Mesodermal cell (in vitro differentiated cells): Measurements from ENCODE around the gene FLRT1.

Experiments
- H3K27ac ChIP-seq: 2 replicates; pipeline ENCODE4 v1.7.0; 2013; ENCODE audit warnings: mild to moderate bottlenecking, low read depth, low read length, moderate library complexity; ENCODE audit not compliant: severe bottlenecking
- H3K36me3 ChIP-seq: 2 replicates; pipeline ENCODE4 v1.7.1; 2013; ENCODE audit warnings: mild to moderate bottlenecking, low read length, moderate library complexity; ENCODE audit not compliant: control insufficient read depth, insufficient read depth
- H3K4me1 ChIP-seq: one replicate; pipeline ENCODE4 v1.7.1; 2013; ENCODE audit warnings: mild to moderate bottlenecking, low read length; ENCODE audit not compliant: insufficient read depth, control insufficient read depth, poor library complexity, severe bottlenecking
- H3K4me3 ChIP-seq: 2 replicates; pipeline ENCODE4 v1.7.0; 2013; ENCODE audit warnings: low read length, control low read depth, mild to moderate bottlenecking; ENCODE audit not compliant: insufficient read depth, poor library complexity, severe bottlenecking; ENCODE audit errors: extremely low read depth
- H3K9me3 ChIP-seq: 2 replicates; pipeline ENCODE4 v1.7.1; 2013; ENCODE audit warnings: mild to moderate bottlenecking, low read length, moderate library complexity; ENCODE audit not compliant: control insufficient read depth
- WGBS, 2 experiments: methylation state at CpG; one replicate each; pipeline ENCODE4 v1.1.5; 2013; ENCODE audit warnings: missing lambda C conversion rate in 2 of 2; ENCODE audit not compliant: insufficient coverage in 2 of 2; 5-methylcytosine and 5-hydroxymethylcytosine counted together

Gene FLRT1

DNA sequence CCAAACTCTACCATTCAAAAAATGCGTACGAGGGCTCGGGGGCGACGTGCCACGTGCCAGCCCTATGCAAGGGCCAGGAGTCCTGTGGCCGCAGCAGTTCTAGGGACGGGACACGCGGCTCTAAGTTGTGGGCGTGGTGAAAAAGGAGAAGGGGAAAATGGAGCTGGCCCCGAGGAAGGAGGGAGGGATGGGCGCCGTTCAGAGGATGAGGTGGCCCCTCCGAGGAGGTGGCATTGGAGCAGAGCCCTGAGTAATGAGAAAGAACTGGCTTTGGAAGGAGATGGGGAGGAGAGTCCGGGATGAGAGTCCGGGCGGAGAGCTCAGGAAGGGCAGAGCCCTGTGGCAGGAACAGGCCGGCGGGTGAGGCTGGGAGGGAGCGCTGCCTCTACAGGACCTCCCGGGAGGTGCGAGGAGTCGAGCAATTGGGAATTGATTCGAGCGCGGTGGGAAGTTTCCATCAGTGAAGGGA is 28.5 kb upstream of the FLRT1 start:
- Histone ChIP-seq H3K4me1 (peaks cover 12% of the 10 kb centered on the region), H3K9me3 (peaks cover 12% of the 10 kb centered on the region), H3K36me3 (no peaks in the 10 kb centered on the region), H3K27ac (no peak overlapping the region), H3K4me3 (peak overlapping the region; percentile 19)
- WGBS, 2 experiments: 0 to 2% methylated on average over 12 to 26 of the region's 27 CpGs

DNA sequence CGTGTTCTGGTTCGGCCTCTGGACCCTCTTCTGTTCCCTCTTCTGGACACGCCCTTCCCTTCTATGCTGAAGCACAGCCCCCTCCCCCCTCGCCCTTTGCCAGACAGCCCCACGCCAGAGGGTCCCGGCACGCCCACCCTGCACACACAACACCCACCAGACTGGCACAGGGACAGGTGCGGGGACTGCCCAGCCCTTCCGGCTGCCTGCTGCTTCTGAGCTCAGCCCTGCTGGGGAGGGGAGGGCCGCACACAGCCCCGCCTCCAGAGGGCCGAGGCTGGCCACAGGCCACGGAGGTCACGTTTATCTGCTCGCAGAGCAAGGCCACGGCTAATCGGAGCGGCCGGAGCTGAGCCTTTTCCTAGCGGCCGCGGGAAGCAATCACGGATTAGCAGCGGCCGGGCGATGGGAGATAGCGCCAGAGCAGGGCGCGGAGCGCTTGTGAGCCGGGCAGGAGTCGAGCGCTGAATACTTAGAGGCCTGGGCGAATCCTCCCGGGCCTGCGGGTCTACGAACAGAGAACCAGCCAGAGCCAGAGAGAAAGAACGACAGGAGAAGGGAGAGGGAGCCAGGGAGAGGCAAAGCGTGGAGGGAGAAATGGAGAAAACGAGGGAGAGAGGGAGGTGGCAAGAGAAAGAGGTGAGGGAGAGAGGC is 28.0 kb upstream of the FLRT1 start:
- no peak overlapping the region for H3K27ac ChIP-seq
- peak overlapping the region; percentile 19 for H3K4me3 ChIP-seq
- H3K4me1 ChIP-seq: peaks cover 12% of the 10 kb centered on the region
- H3K36me3 ChIP-seq: no peaks in the 10 kb centered on the region
- peaks cover 12% of the 10 kb centered on the region for H3K9me3 ChIP-seq
- WGBS, 2 experiments: 5 to 8% methylated on average over 34 to 35 of the region's 40 CpGs

DNA sequence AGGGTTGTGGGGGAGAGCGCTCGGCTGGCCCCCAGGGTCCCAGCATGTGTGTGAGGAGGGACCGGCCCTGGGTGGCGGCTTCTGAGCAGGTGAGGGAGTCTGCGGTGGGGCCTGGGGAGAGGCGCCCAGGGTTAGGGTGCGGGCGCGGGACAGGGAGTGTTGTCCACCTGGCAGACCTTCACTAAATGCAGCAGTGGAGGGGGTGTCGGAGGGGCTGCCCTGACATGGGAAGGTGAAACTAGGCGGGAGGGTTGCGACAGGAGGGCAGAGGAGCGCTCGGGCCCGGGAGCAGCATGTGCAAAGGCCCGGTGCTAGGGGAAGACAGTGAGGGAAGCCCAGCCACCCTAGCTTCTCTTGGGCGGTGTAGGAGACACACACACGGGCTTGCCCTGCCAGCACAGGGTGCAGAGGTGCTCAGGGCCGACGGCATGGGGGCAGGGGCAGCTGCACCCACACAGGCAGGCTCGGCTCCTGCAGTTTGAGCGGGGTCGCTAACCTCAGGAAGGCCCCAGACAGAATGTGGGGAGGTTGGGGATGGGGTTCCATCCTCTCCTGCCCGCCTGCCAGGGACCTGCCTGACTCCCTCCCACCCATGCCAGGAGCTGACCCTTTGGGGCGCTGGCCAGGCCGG is 27.3 kb upstream of the FLRT1 start:
- peaks cover 12% of the 10 kb centered on the region for H3K4me1 ChIP-seq
- 87 to 89% methylated on average over 17 to 20 of the region's 26 CpGs for WGBS, 2 experiments

DNA sequence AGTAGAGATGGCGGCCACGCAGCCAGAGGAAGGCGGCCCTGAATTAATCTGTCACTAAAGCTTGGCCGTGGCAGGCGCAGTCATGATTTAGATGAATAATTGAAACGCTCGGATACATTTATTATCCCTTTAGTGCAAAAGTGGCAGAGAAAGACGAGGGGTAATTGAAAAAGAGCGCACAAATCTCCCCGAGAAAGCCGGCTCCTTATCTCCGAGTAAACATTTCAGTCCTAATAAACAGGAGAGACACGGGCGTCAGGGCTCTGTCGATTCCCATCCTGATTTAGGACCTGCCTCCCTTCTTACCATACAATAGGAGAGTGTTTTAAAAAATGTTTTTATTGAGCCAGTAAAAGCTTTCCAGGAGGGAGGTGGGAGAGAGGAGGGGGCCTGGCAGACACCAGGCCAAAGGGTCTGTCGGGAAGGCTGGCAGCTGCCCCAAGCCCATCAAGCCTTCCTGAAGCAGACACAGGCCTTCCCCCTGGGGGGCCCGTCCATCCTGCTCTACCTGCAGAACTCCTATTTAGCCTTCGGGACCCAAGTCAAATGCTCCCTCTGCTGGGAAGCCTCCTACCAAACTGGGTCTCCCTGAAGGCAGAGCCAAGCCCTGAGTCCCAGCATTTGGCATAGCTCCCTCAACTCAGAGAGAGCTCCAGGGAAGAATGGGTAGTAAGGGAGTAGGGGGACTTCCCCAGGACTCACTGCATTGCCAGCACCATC is 26.7 kb upstream of the FLRT1 start:
- Histone ChIP-seq H3K36me3 (no peaks in the 10 kb centered on the region), H3K27ac (no peak overlapping the region), H3K4me1 (peaks cover 12% of the 10 kb centered on the region), H3K4me3 (no peak overlapping the region), H3K9me3 (peaks cover 12% of the 10 kb centered on the region)
- 88 to 91% methylated on average over 14 to 15 of the region's 18 CpGs for WGBS, 2 experiments

More for the DNA sequence above, 27.3 kb upstream of the FLRT1 start:
- H3K36me3 ChIP-seq: no peaks in the 10 kb centered on the region
- peak overlapping the region; percentile 16 for H3K4me3 ChIP-seq
- no peak overlapping the region for H3K27ac ChIP-seq
- peaks cover 12% of the 10 kb centered on the region for H3K9me3 ChIP-seq

DNA sequence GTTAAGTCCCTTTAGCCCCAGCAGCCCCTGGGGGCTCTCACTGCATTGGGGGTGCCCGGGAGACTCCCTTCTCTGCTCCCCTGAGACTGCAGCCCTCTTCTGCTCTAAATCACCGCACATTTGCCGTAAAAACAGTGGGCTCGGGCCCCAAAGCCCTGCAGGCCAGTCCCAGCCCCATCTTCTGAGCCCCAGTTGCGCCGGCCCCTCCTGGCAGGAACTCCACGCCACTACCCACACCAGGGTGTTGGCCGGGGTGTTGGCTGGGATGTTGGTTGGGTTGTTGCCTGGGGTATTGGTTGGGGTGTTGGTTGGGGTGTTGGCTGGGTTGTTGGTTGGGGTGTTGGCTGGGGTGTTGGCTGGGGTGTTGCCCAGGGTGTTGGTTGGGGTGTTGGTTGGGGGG is 26.0 kb upstream of the FLRT1 start:
- Histone ChIP-seq H3K36me3 (no peaks in the 10 kb centered on the region), H3K9me3 (peaks cover 12% of the 10 kb centered on the region), H3K27ac (no peak overlapping the region), H3K4me3 (no peak overlapping the region), H3K4me1 (peaks cover 12% of the 10 kb centered on the region)
- 98% methylated on average over 5 to 7 of the region's 8 CpGs for WGBS, 2 experiments

DNA sequence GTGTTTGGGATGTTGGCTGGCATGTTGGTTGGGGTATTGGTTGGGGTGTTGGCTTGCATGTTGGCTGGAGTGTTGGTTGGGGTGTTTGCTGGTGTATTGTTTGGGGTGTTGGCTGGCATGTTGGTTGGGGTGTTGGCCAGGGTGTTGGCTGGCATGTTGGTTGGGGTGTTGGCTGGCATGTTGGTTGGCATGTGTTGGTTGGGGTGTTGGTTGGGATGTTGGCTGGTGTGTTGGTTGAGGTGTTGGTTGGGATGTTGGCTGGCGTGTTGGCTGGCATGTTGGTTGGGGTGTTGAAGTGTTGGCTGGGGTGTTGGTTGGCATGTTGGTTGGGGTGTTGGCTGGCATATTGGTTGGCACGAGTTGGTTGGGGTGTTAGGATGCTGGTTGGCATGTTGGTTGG is 24.9 kb upstream of the FLRT1 start:
- Histone ChIP-seq H3K9me3 (peaks cover 12% of the 10 kb centered on the region), H3K27ac (no peak overlapping the region), H3K4me1 (peaks cover 12% of the 10 kb centered on the region), H3K4me3 (no peak overlapping the region), H3K36me3 (no peaks in the 10 kb centered on the region)
- WGBS, 2 experiments: 92 to 100% methylated on average over 2 of the region's 2 CpGs

DNA sequence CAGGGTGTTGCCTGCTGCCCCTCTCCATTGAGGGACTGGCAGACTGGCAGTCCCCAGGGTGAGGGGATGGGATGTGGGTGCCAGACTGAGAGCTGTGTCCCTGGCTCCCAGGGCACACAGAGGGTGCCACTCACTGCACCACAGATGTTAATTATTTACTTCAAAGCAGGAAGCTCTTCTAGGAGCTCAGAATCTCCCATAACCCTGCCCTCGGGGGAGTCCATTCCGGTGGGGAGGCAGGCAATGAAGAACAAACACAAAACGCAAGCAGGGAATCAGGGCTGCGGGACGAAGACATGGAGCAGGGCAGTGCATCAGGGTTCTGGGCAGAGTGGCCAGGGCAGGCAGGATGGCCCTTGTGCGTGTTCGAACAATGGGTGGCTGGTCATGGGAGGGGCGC is 24.4 kb upstream of the FLRT1 start:
- Histone ChIP-seq H3K9me3 (peaks cover 12% of the 10 kb centered on the region), H3K27ac (no peak overlapping the region), H3K4me3 (no peak overlapping the region), H3K4me1 (peaks cover 12% of the 10 kb centered on the region), H3K36me3 (no peaks in the 10 kb centered on the region)
- WGBS, 2 experiments: 95 to 99% methylated on average over 7 to 8 of the region's 8 CpGs

DNA sequence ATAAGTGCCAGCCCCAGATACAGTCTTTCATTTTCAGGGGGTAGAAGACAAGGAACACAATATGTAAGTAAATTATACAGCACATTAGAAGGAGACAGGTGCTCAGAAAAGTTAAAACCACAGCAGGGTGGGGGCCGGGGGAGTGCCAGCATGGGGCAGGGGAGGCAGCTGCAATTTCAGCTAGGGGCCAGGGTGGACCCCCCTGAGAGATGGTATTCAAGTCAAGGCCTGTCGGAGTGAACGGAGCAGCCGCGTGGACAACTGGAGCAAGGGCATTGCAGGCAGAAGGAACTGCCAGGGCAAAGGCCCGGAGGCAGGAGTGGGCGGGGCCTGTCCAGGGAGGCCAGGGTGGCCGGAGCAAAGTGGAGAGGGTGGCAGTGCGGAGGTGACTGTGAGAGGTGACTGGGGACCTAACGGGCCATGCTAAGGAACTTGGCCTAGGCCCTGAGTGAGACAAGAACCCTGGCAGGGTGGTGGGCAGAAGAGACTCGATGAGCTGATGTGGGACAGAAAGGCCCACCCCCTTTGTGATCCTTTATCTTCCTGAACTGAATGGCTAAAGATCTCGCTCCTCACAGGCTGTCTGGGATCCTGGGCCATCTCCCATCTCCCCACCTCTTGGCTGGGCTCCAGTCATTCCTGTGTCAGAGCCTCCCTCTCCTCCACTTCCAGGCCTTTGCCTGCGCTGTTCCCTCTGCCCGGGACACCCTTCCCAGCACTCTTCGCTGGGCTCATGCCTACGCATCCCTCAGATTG is 22.4 kb upstream of the FLRT1 start:
- H3K36me3 ChIP-seq: no peaks in the 10 kb centered on the region
- no peak overlapping the region for H3K27ac ChIP-seq
- no peak overlapping the region for H3K4me3 ChIP-seq
- 93% methylated on average over 16 of the region's 16 CpGs for WGBS, 2 experiments
- H3K4me1 ChIP-seq: peaks cover under 1% of the 10 kb centered on the region
- peaks cover 12% of the 10 kb centered on the region for H3K9me3 ChIP-seq

GRCh38 chr11:64014356-64014755 is 21.4 kb upstream of the FLRT1 start:
- no peak overlapping the region for H3K4me3 ChIP-seq
- H3K36me3 ChIP-seq: no peaks in the 10 kb centered on the region
- H3K27ac ChIP-seq: no peak overlapping the region
- H3K9me3 ChIP-seq: peaks cover 12% of the 10 kb centered on the region
- H3K4me1 ChIP-seq: no peaks in the 10 kb centered on the region
- 79 to 98% methylated on average over 9 to 10 of the region's 11 CpGs for WGBS, 2 experiments

GRCh38 chr11:64015510-64015909 is 20.2 kb upstream of the FLRT1 start:
- no peaks in the 10 kb centered on the region for H3K36me3 ChIP-seq
- H3K4me1 ChIP-seq: no peaks in the 10 kb centered on the region
- WGBS, 2 experiments: 82 to 86% methylated on average over 12 to 14 of the region's 20 CpGs
- no peak overlapping the region for H3K27ac ChIP-seq
- H3K9me3 ChIP-seq: peaks cover 7% of the 10 kb centered on the region
- no peak overlapping the region for H3K4me3 ChIP-seq
